ENCODE data around the gene CATSPER4. TPM values are rescaled to one million over a fixed set of nuclear protein-coding genes. Genes with fewer than 3 reads are reported as not detected.

Gene CATSPER4
- total RNA-seq, 2 experiments from 2014 or later, result not detected

GRCh38 chr1:26187882-26188281 is 2.5 kb upstream of the CATSPER4 start:
- H3K36me3 Mint-ChIP-seq (ENCODE audit: low read depth), result peaks cover 2% of the 10 kb centered on the region
- no peak overlapping the region for H3K4me3 Mint-ChIP-seq
- peaks cover 16% of the 10 kb centered on the region for H3K4me1 Mint-ChIP-seq
- H3K27ac Mint-ChIP-seq, result no peak overlapping the region
- ChIA-PET POLR2A (no interaction called here), CTCF (interaction anchor here (0.9 to 3.0 kb wide), 6 partner anchors 10 to 46 kb away, joined by 3 to 12 read pairs (median 4); partner anchors contain the start of genes CEP85, CNKSR1 and ZNF593)
- no peak for DNase-seq
- no peaks in the 10 kb centered on the region for H3K9me3 Mint-ChIP-seq
- no peaks in the 10 kb centered on the region for H3K27me3 Mint-ChIP-seq

GRCh38 chr1:26188477-26188876 is 1.9 kb upstream of the CATSPER4 start:
- Mint-ChIP-seq H3K27me3 (no peaks in the 10 kb centered on the region), H3K9me3 (no peaks in the 10 kb centered on the region), H3K4me3 (no peak overlapping the region), H3K36me3 (ENCODE audit: low read depth) (peaks cover 2% of the 10 kb centered on the region), H3K4me1 (peaks cover 21% of the 10 kb centered on the region), H3K27ac (no peak overlapping the region)
- ChIA-PET POLR2A (no interaction called here), CTCF (interaction anchor here (0.6 to 2.8 kb wide), 6 partner anchors 8 to 1492 kb away, joined by 3 to 9 read pairs (median 4); partner anchors contain the start of genes CEP85 and ZNF593)
- no peak for DNase-seq

GRCh38 chr1:26189331-26189730 is 1.1 kb upstream of the CATSPER4 start:
- H3K4me3 Mint-ChIP-seq, result no peak overlapping the region
- no peak overlapping the region for H3K27ac Mint-ChIP-seq
- ChIA-PET CTCF (interaction anchor here (0.5 to 2.8 kb wide), 6 partner anchors 9 to 233 kb away, joined by 3 to 9 read pairs (median 4); partner anchors contain the start of genes CEP85 and ZNF593), POLR2A (no interaction called here)
- no peaks in the 10 kb centered on the region for H3K9me3 Mint-ChIP-seq
- no peaks in the 10 kb centered on the region for H3K27me3 Mint-ChIP-seq
- peaks cover 2% of the 10 kb centered on the region for H3K36me3 Mint-ChIP-seq (ENCODE audit: low read depth)
- peaks cover 27% of the 10 kb centered on the region for H3K4me1 Mint-ChIP-seq
- DNase-seq, result no peak

GRCh38 chr1:26189751-26190275 is 589 bp upstream of the CATSPER4 start:
- H3K4me3 Mint-ChIP-seq, result no peak overlapping the region
- no peak for DNase-seq
- no peaks in the 10 kb centered on the region for H3K9me3 Mint-ChIP-seq
- no peak overlapping the region for H3K27ac Mint-ChIP-seq
- CTCF ChIA-PET, result interaction anchor here (0.5 to 2.8 kb wide), 7 partner anchors 9 to 864 kb away, joined by 3 to 9 read pairs (median 4); partner anchors contain the start of genes CEP85 and ZNF593
- H3K4me1 Mint-ChIP-seq, result peaks cover 28% of the 10 kb centered on the region
- POLR2A ChIA-PET, result no interaction called here
- peaks cover 2% of the 10 kb centered on the region for H3K36me3 Mint-ChIP-seq (ENCODE audit: low read depth)
- no peaks in the 10 kb centered on the region for H3K27me3 Mint-ChIP-seq

- H3K4me1 Mint-ChIP-seq, result peaks cover 28% of the 10 kb centered on the region
- peak overlapping the region; percentile 82 for H3K27ac Mint-ChIP-seq
These were observed 1.3 kb downstream of the CATSPER4 start for GRCh38 chr1:26191739-26192138.

GRCh38 chr1:26195805-26196204 is 5.4 kb downstream of the CATSPER4 start:
- POLR2A ChIA-PET, result no interaction called here
- no peak for DNase-seq
- Mint-ChIP-seq H3K4me3 (no peak overlapping the region), H3K9me3 (no peaks in the 10 kb centered on the region), H3K36me3 (ENCODE audit: low read depth) (peaks cover 2% of the 10 kb centered on the region), H3K4me1 (peaks cover 31% of the 10 kb centered on the region), H3K27ac (no peak overlapping the region), H3K27me3 (peaks cover 2% of the 10 kb centered on the region)
- CTCF ChIA-PET, result interaction anchor here (0.5 to 1.8 kb wide), 3 partner anchors 26 to 669 kb away, joined by 3 to 5 read pairs (median 3); partner anchors contain the start of gene ZNF593

More at GRCh38 chr1:26191739-26192138, 1.3 kb downstream of the CATSPER4 start:
- peak; percentile 50 for DNase-seq
- Mint-ChIP-seq H3K9me3 (no peaks in the 10 kb centered on the region), H3K4me3 (peak overlapping the region; percentile 18), H3K27me3 (peaks cover 2% of the 10 kb centered on the region), H3K36me3 (ENCODE audit: low read depth) (peaks cover 2% of the 10 kb centered on the region)
- CTCF ChIA-PET, result interaction anchor here (0.6 to 1.6 kb wide), 4 partner anchors 10 to 271 kb away, joined by 4 to 5 read pairs (median 5); partner anchors contain the start of gene ZNF593
- POLR2A ChIA-PET, result interaction anchor here (1.0 kb wide), 1 partner anchor 22 kb away, joined by 5 read pairs; the partner anchor contains the start of gene ZNF593

- H3K4me3 Mint-ChIP-seq, result no peak overlapping the region
- H3K9me3 Mint-ChIP-seq, result no peaks in the 10 kb centered on the region
- H3K36me3 Mint-ChIP-seq (ENCODE audit: low read depth), result no peaks in the 10 kb centered on the region
- ChIA-PET CTCF (interaction anchor here (1.2 kb wide), 1 partner anchor 82 kb away, joined by 3 read pairs; no protein-coding TSS in a partner anchor), POLR2A (no interaction called here)
- H3K27ac Mint-ChIP-seq, result no peak overlapping the region
- DNase-seq, result no peak
- peaks cover 37% of the 10 kb centered on the region for H3K4me1 Mint-ChIP-seq
- H3K27me3 Mint-ChIP-seq, result peaks cover 2% of the 10 kb centered on the region
These were observed 6.9 kb downstream of the CATSPER4 start for GRCh38 chr1:26197301-26197700.

GRCh38 chr1:26197813-26198212 is 7.4 kb downstream of the CATSPER4 start:
- ChIA-PET CTCF (interaction anchor here (1.2 kb wide), 1 partner anchor 81 kb away, joined by 3 read pairs; no protein-coding TSS in a partner anchor), POLR2A (no interaction called here)
- H3K9me3 Mint-ChIP-seq, result no peaks in the 10 kb centered on the region
- H3K27ac Mint-ChIP-seq, result no peak overlapping the region
- H3K4me1 Mint-ChIP-seq, result peaks cover 38% of the 10 kb centered on the region
- no peak for DNase-seq
- peaks cover 2% of the 10 kb centered on the region for H3K27me3 Mint-ChIP-seq
- H3K36me3 Mint-ChIP-seq (ENCODE audit: low read depth), result no peaks in the 10 kb centered on the region
- no peak overlapping the region for H3K4me3 Mint-ChIP-seq

GRCh38 chr1:26200413-26200812 is 10.0 kb downstream of the CATSPER4 start:
- Mint-ChIP-seq H3K27ac (peak overlapping the region; percentile 84), H3K9me3 (no peaks in the 10 kb centered on the region), H3K4me3 (no peak overlapping the region), H3K4me1 (peaks cover 38% of the 10 kb centered on the region), H3K36me3 (ENCODE audit: low read depth) (no peaks in the 10 kb centered on the region), H3K27me3 (no peaks in the 10 kb centered on the region)
- POLR2A ChIA-PET, result no interaction called here
- CTCF ChIA-PET, result interaction anchor here (1.0 to 1.2 kb wide), 2 partner anchors 12 to 170 kb away, joined by 3 to 4 read pairs; no protein-coding TSS in a partner anchor
- DNase-seq, result no peak

GRCh38 chr1:26203642-26204318 is 13.4 kb downstream of the CATSPER4 start:
- no peak for DNase-seq
- H3K27ac Mint-ChIP-seq, result peak overlapping the region; percentile 84

GRCh38 chr1:26210147-26210870 is 19.9 kb downstream of the CATSPER4 start:
- no peaks in the 10 kb centered on the region for H3K36me3 Mint-ChIP-seq (ENCODE audit: low read depth)
- peaks cover 11% of the 10 kb centered on the region for H3K27me3 Mint-ChIP-seq
- H3K9me3 Mint-ChIP-seq, result no peaks in the 10 kb centered on the region
- ChIA-PET CTCF (interaction anchor here (0.6 to 7.3 kb wide), 8 partner anchors 19 to 507 kb away, joined by 3 to 31 read pairs (median 4); partner anchors contain the start of genes CEP85 and ZNF593), POLR2A (no interaction called here)
- no peak overlapping the region for H3K4me3 Mint-ChIP-seq
- no peak overlapping the region for H3K27ac Mint-ChIP-seq
- no peak for DNase-seq
- no peaks in the 10 kb centered on the region for H3K4me1 Mint-ChIP-seq

More at GRCh38 chr1:26203642-26204318, 13.4 kb downstream of the CATSPER4 start:
- Mint-ChIP-seq H3K4me1 (peaks cover 38% of the 10 kb centered on the region), H3K4me3 (no peak overlapping the region), H3K36me3 (ENCODE audit: low read depth) (no peaks in the 10 kb centered on the region), H3K27me3 (no peaks in the 10 kb centered on the region), H3K9me3 (no peaks in the 10 kb centered on the region)
- POLR2A ChIA-PET, result no interaction called here
- CTCF ChIA-PET, result interaction anchor here (0.6 to 3.6 kb wide), 9 partner anchors 12 to 57 kb away, joined by 3 to 20 read pairs (median 3); partner anchors contain the start of genes CEP85 and ZNF593

GRCh38 chr1:26212726-26213125 is 22.3 kb downstream of the CATSPER4 start:
- H3K27ac Mint-ChIP-seq, result no peak overlapping the region
- H3K9me3 Mint-ChIP-seq, result no peaks in the 10 kb centered on the region
- POLR2A ChIA-PET, result no interaction called here
- H3K4me1 Mint-ChIP-seq, result no peaks in the 10 kb centered on the region
- no peaks in the 10 kb centered on the region for H3K36me3 Mint-ChIP-seq (ENCODE audit: low read depth)
- no peak overlapping the region for H3K4me3 Mint-ChIP-seq
- CTCF ChIA-PET, result interaction anchor here (0.7 to 7.3 kb wide), 2 partner anchors 21 to 26 kb away, joined by 3 to 31 read pairs; partner anchors contain the start of gene CEP85
- H3K27me3 Mint-ChIP-seq, result peaks cover 15% of the 10 kb centered on the region
- DNase-seq, result no peak
